ENCODE data around the gene ARGFX.
"Not testable (repeated sequence)": the region's sequence is repeated elsewhere in the genome, so short reads cannot be mapped to it uniquely, and the experiment has no call there.

Gene ARGFX

DNA sequence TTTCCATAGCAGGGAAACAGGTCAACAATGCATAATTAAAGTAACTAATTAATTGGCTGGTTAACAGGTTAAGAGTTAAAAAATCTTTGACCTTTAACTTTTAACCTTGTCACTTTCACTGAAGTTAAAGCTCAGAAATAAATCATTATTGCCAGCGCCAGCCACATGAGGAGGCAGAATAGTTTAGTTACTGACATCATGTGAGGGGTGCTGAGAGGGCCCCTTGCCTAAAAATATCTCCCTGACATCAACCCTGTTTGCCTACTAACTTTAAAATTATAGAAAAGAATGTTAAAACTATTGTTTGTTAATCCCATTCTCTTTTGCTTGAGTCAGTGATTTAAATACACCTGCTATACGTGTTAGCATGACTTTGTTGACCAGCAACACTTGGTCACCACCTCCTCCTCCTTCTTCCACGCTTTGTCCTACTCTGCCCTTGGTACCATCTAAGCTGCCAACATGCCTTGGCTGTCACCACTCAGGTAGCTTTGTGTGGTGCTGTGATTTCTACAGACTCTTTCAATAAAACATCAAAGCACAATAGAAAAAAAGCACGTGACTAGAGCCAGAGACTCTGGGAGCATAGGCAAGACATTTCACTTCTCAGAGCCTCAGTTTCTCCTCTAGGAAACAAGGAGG, 28.1 kb downstream of the ARGFX start:
- CTCF ChIA-PET: interaction anchor here (1.3 kb wide), 1 partner anchor 10 kb away, joined by 4 read pairs; no protein-coding TSS in a partner anchor

DNA sequence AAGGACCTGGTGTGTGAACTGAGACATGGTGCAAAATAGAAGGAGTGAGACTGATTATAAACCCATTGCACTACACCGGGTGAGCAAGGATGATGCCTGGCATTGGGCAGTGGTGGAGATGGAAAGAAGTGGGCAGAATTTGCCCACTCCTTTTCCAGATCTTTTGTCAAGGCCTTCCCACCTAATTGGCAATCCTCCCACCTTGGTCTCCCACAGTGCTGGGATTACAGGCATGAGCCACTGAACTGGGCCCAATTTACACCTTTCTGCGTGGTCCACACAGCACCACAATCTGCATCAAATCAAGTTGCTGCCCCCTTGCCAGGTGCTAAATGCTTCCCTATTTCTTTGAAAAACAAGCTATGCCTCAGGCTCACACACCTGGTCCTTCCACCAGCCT, 30.8 kb downstream of the ARGFX start:
- TF ChIP-seq, protein P1, sequence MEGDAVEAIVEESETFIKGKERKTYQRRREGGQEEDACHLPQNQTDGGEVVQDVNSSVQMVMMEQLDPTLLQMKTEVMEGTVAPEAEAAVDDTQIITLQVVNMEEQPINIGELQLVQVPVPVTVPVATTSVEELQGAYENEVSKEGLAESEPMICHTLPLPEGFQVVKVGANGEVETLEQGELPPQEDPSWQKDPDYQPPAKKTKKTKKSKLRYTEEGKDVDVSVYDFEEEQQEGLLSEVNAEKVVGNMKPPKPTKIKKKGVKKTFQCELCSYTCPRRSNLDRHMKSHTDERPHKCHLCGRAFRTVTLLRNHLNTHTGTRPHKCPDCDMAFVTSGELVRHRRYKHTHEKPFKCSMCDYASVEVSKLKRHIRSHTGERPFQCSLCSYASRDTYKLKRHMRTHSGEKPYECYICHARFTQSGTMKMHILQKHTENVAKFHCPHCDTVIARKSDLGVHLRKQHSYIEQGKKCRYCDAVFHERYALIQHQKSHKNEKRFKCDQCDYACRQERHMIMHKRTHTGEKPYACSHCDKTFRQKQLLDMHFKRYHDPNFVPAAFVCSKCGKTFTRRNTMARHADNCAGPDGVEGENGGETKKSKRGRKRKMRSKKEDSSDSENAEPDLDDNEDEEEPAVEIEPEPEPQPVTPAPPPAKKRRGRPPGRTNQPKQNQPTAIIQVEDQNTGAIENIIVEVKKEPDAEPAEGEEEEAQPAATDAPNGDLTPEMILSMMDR (IDR thresholded peaks at IDR 0.05; ENCODE audit: control extremely low read depth, extremely low read depth, low read depth, missing control alignments): no peak
- no peak for DNase-seq (ENCODE audit: extremely low spot score)
- CTCF ChIA-PET: interaction anchor here (1.0 kb wide), 1 partner anchor 10 kb away, joined by 3 read pairs; no protein-coding TSS in a partner anchor
- POLR2A ChIA-PET: no interaction called here

More for the DNA sequence above, 28.1 kb downstream of the ARGFX start:
- TF ChIP-seq, protein P1 (IDR thresholded peaks at IDR 0.05; ENCODE audit: control extremely low read depth, extremely low read depth, low read depth, missing control alignments): no peak
- POLR2A ChIA-PET: no interaction called here
- DNase-seq (ENCODE audit: extremely low spot score): no peak

DNA sequence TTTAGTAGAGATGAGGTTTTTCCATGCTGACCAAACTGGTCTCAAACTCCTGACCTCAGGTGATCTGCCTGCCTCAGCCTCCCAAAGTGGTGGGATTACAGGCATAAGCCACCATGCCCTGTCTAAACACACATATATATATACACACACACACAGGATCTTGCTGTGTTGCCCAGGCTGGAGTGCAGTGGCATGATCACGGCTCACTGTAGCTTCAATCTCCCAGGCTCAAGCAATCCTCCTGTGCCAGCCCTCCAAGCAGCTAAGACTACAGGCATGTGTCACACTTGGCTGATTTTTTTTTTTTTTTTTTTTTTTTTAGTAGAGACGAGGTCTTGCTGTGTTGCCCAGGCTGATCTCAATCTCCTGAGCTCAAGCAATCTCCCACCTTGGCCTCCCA, 32.2 kb downstream of the ARGFX start:
- CTCF ChIA-PET; POLR2A ChIA-PET; DNase-seq (ENCODE audit: extremely low spot score): not testable (repeated sequence)

DNA sequence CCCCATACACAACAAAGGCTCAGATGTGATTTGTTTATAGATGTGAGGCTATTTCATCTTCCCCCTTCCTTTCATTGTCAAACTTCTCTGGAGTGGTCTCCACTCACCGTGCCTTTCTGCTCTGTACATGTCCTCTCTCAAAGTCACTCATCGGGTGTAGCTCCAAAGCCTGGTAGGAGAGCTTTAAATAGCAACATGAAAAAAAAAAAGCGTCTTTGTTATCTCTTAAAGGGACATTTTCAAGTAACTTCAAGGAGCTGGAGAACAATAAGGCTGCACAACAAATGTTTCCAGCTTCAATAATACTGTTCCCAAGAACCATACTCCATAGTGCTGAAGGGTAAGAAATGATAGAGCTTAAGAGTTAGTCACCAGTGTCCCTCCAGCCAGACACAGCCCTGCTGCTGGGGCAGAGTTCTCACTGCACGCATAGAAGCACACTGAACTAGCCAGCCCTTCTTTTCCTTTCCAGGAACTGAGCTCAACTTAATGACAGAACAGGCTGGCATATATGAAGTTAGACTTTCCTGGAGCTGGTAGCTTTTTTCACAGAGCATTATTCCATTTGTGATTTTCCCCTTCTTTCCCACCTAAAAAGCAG, 33.6 kb downstream of the ARGFX start:
- DNase-seq (ENCODE audit: extremely low spot score): no peak
- TF ChIP-seq, protein P1 (IDR thresholded peaks at IDR 0.05; ENCODE audit: control extremely low read depth, extremely low read depth, low read depth, missing control alignments): no peak
- ChIA-PET CTCF (interaction anchor here (1.4 to 1.5 kb wide), 2 partner anchors 12 to 72 kb away, joined by 4 to 5 read pairs; no protein-coding TSS in a partner anchor), POLR2A (no interaction called here)

DNA sequence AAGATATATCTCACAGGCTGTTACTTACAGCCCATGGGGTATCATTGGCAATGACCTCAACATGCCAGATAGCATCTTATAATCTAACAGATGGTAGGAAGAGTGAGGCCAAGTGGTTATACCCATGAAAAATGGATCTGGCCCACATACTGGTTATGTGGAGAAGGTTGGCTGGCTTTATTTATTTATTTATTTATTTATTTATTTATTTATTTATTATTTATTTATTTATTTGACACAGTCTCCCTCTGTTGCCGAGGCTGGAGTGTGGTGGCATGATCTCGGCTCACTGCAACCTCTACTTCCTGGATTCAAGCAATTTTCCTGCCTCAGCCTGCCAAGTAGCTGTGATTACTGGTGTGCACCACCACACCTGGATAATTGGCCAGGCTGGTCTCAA, 37.0 kb downstream of the ARGFX start:
- DNase-seq (ENCODE audit: extremely low spot score): no peak
- TF ChIP-seq, protein P1 (IDR thresholded peaks at IDR 0.05; ENCODE audit: control extremely low read depth, extremely low read depth, low read depth, missing control alignments): no peak
- ChIA-PET CTCF (interaction anchor here (1.5 to 2.5 kb wide), 3 partner anchors 15 to 27 kb away, joined by 4 to 7 read pairs (median 4); no protein-coding TSS in a partner anchor), POLR2A (no interaction called here)

DNA sequence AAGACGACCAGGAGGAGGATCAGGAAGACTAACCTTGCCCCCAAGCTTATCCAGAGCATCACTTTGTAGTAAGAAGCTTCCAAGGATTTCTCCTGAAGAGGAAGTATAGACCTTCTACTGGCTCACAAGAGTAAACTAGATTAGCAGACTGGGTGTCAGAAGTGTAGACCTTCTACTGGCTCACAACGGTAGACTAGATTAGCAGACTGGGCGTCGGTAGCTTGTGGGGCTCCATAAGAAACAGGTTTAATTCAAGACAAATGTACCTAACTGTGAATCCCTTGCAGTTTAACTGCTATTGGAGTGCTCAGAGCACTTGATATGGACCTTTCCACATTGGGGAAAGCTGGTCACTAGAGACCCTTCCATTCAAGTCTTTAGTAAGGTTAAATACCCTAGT, 38.4 kb downstream of the ARGFX start:
- no peak for DNase-seq (ENCODE audit: extremely low spot score)
- TF ChIP-seq, protein P1 (IDR thresholded peaks at IDR 0.05; ENCODE audit: control extremely low read depth, extremely low read depth, low read depth, missing control alignments): no peak
- POLR2A ChIA-PET: no interaction called here
- CTCF ChIA-PET: interaction anchor here (0.9 to 2.0 kb wide), 6 partner anchors 10 to 84 kb away, joined by 3 to 5 read pairs (median 4); no protein-coding TSS in a partner anchor
